Endodermal cell (in vitro differentiated cells): ENCODE data around the gene NEO1. TPM values are rescaled to one million over a fixed set of nuclear protein-coding genes. Genes with fewer than 3 reads are reported as not detected.

Source experiments
- DNase-seq: peaks from one replicate; pipeline ENCODE4 v3.0.0-alpha.2; 2017
- H3K27ac ChIP-seq: 2 replicates; pipeline ENCODE4 v1.5.1; 2013; ENCODE audit warnings: mild to moderate bottlenecking, low read depth, low read length, moderate library complexity
- H3K27me3 ChIP-seq: 2 replicates; pipeline ENCODE4 v1.6.1; 2013; ENCODE audit warnings: mild to moderate bottlenecking, low read length, moderate library complexity; ENCODE audit not compliant: insufficient read depth, control insufficient read depth, poor library complexity, severe bottlenecking
- H3K36me3 ChIP-seq: 2 replicates; pipeline ENCODE4 v1.7.0; 2013; ENCODE audit warnings: mild to moderate bottlenecking, low read length, moderate library complexity; ENCODE audit not compliant: control insufficient read depth, insufficient read depth
- H3K4me1 ChIP-seq: one replicate; pipeline ENCODE4 v1.7.0; 2013; ENCODE audit warnings: low read length; ENCODE audit not compliant: control insufficient read depth, insufficient read depth
- H3K4me3 ChIP-seq: 2 replicates; pipeline ENCODE4 v1.5.1; 2013; ENCODE audit warnings: mild to moderate bottlenecking, low read length, moderate library complexity
- H3K9ac ChIP-seq: 2 replicates; pipeline ENCODE4 v1.6.1; 2013; ENCODE audit warnings: mild to moderate bottlenecking, low read length, moderate library complexity; ENCODE audit not compliant: poor library complexity, severe bottlenecking; ENCODE audit errors: extremely low read depth
- H3K9me3 ChIP-seq: 2 replicates; pipeline ENCODE4 v1.6.1; 2013; ENCODE audit warnings: mild to moderate bottlenecking, low read length, moderate library complexity; ENCODE audit not compliant: control insufficient read depth
- H3K27ac Mint-ChIP-seq: 2 replicates; pipeline ENCODE4 v1.8.0; 2020; ENCODE audit warnings: mixed read lengths
- H3K27me3 Mint-ChIP-seq: 2 replicates; pipeline ENCODE4 v1.8.0; 2021; ENCODE audit warnings: mild to moderate bottlenecking, mixed read lengths; ENCODE audit not compliant: insufficient read depth
- H3K36me3 Mint-ChIP-seq: 2 replicates; pipeline ENCODE4 v1.8.0; 2020; ENCODE audit warnings: low read depth, mixed read lengths
- H3K4me1 Mint-ChIP-seq: 2 replicates; pipeline ENCODE4 v1.8.0; 2020; ENCODE audit warnings: mixed read lengths
- H3K4me3 Mint-ChIP-seq: 2 replicates; pipeline ENCODE4 v1.8.0; 2020; ENCODE audit warnings: mild to moderate bottlenecking, moderate library complexity, mixed read lengths
- H3K9me3 Mint-ChIP-seq: 2 replicates; pipeline ENCODE4 v1.8.0; 2020; ENCODE audit warnings: mild to moderate bottlenecking, mixed read lengths
- WGBS, 2 experiments: methylation state at CpG; one replicate each; pipeline versions ENCODE4 v1.1.5 to v1.1.7; 2013; ENCODE audit warnings: missing lambda C conversion rate in 2 of 2, mixed read lengths in 1 of 2; ENCODE audit not compliant: insufficient coverage in 1 of 2, insufficient read length in 1 of 2; 5-methylcytosine and 5-hydroxymethylcytosine counted together
- total RNA-seq, 2 donors: library from RNA; stranded (reverse); fragmentation: NEBNext Ultra II Directional in 1 of 2; extraction: Animal tissue kit (Norgen Biotek cat#: 25700) in 1 of 2; gene quantifications; 2 replicates in 1 of 2; 3 replicates in 1 of 2; pipeline ENCODE4 v1.2.1, GENCODE V29; 2021
- TF ChIP-seq, protein P1 (sequence below): fragments of 200-600 bp; sonication (generic); conservative IDR thresholded peaks from 2 replicates; pipeline ENCODE4 v1.5.0; 2021; ENCODE audit warnings: antibody characterized with exemption, mild to moderate bottlenecking

Gene NEO1
- total RNA-seq, 2 donors from 2014 or later = 132 TPM

DNA sequence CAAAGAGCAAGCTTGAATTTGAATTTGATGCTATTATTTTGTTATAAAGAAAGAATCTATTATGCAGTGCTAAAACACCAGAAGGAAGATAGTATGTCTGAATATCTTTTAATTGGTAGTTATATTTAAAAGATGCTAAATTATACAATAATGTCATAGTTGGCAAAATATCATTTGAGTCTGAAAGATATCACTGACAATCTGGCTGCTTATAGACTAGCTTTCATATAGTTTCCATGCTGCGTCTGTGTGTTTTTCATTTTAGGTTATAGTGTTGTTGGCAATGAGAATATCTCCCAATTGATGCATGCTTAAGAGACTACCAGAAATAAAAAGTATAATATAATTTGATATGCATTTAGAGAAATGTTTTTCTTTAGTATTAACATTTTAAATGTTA, 142.9 kb downstream of the NEO1 start:
- DNase-seq = no peak
- Histone ChIP-seq H3K9ac (no peak overlapping the region), H3K9me3 (peaks cover 14% of the 10 kb centered on the region), H3K27me3 (no peaks in the 10 kb centered on the region), H3K4me3 (no peak overlapping the region), H3K27ac (no peak overlapping the region), H3K36me3 (peaks cover 23% of the 10 kb centered on the region), H3K4me1 (peaks cover 2% of the 10 kb centered on the region)
- H3K27ac Mint-ChIP-seq = no peak overlapping the region
- H3K36me3 Mint-ChIP-seq = peaks cover 28% of the 10 kb centered on the region
- H3K4me3 Mint-ChIP-seq = no peak overlapping the region
- no peaks in the 10 kb centered on the region for H3K27me3 Mint-ChIP-seq
- TF ChIP-seq, protein P1, sequence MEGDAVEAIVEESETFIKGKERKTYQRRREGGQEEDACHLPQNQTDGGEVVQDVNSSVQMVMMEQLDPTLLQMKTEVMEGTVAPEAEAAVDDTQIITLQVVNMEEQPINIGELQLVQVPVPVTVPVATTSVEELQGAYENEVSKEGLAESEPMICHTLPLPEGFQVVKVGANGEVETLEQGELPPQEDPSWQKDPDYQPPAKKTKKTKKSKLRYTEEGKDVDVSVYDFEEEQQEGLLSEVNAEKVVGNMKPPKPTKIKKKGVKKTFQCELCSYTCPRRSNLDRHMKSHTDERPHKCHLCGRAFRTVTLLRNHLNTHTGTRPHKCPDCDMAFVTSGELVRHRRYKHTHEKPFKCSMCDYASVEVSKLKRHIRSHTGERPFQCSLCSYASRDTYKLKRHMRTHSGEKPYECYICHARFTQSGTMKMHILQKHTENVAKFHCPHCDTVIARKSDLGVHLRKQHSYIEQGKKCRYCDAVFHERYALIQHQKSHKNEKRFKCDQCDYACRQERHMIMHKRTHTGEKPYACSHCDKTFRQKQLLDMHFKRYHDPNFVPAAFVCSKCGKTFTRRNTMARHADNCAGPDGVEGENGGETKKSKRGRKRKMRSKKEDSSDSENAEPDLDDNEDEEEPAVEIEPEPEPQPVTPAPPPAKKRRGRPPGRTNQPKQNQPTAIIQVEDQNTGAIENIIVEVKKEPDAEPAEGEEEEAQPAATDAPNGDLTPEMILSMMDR = no peak
- 100% methylated on average over 1 of the region's 1 CpG for WGBS, 2 experiments
- peaks cover 11% of the 10 kb centered on the region for H3K4me1 Mint-ChIP-seq
- H3K9me3 Mint-ChIP-seq = peaks cover 10% of the 10 kb centered on the region

DNA sequence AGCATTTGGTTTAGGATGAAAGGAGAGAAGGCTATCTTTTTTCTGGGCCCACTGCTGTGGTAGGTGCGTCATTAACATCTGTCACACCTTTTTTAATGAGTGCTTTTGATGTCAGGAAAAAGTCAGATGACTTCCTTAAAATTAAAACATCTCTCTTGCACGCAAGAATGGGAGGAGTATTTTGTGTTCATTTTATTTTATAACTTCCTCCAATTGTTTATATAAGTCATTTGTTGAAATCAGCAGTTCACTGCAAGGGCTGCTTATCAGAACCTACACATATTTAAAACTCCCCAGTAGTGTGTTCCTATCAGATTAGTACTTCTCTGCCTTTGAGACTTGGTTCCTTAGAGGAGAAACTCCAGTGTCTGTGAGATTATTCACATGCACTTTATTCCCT, 143.8 kb downstream of the NEO1 start:
- H3K27ac Mint-ChIP-seq = peak overlapping the region; percentile 0
- no peak overlapping the region for H3K4me3 Mint-ChIP-seq
- peaks cover 15% of the 10 kb centered on the region for H3K9me3 Mint-ChIP-seq

GRCh38 chr15:73200339-73200738, 148.1 kb downstream of the NEO1 start:
- Mint-ChIP-seq H3K27ac (no peak overlapping the region), H3K9me3 (peaks cover 27% of the 10 kb centered on the region), H3K4me1 (peaks cover 11% of the 10 kb centered on the region), H3K4me3 (no peak overlapping the region), H3K36me3 (peaks cover 69% of the 10 kb centered on the region), H3K27me3 (no peaks in the 10 kb centered on the region)
- no peak overlapping the region for H3K9ac ChIP-seq
- peaks cover 2% of the 10 kb centered on the region for H3K4me1 ChIP-seq
- 92% methylated on average over 1 of the region's 2 CpGs; no CpG with 5 or more reads in 1 of the 2 experiments for WGBS, 2 experiments
- no peak for DNase-seq
- peaks cover 41% of the 10 kb centered on the region for H3K9me3 ChIP-seq
- TF ChIP-seq, protein P1 = no peak
- no peak overlapping the region for H3K27ac ChIP-seq
- H3K27me3 ChIP-seq = no peaks in the 10 kb centered on the region
- peaks cover 48% of the 10 kb centered on the region for H3K36me3 ChIP-seq
- H3K4me3 ChIP-seq = no peak overlapping the region

More for the DNA sequence above, 143.8 kb downstream of the NEO1 start:
- Histone ChIP-seq H3K4me3 (no peak overlapping the region), H3K27me3 (no peaks in the 10 kb centered on the region), H3K27ac (no peak overlapping the region), H3K36me3 (peaks cover 23% of the 10 kb centered on the region), H3K4me1 (peaks cover 2% of the 10 kb centered on the region), H3K9me3 (peaks cover 17% of the 10 kb centered on the region), H3K9ac (no peak overlapping the region)
- WGBS, 2 experiments = 90% methylated on average over 1 of the region's 2 CpGs; no CpG with 5 or more reads in 1 of the 2 experiments
- Mint-ChIP-seq H3K27me3 (no peaks in the 10 kb centered on the region), H3K4me1 (peaks cover 11% of the 10 kb centered on the region), H3K36me3 (peaks cover 36% of the 10 kb centered on the region)
- TF ChIP-seq, protein P1 = no peak
- no peak for DNase-seq
